Trophoblast cell (in vitro differentiated cells and primary cell): ENCODE data around the gene SGCB.

ENCODE experiments used
- DNase-seq, 2 donors: peaks; one replicate each; pipeline ENCODE4 v3.0.0-alpha.2; 2016
- H2AFZ ChIP-seq: 2 replicates; pipeline ENCODE4 v1.6.1; 2013; ENCODE audit warnings: low read length, moderate library complexity, mild to moderate bottlenecking; ENCODE audit not compliant: insufficient read depth, poor library complexity
- H2AK5ac ChIP-seq: 2 replicates; pipeline ENCODE4 v1.6.1; 2013; ENCODE audit warnings: mild to moderate bottlenecking, low read length
- H2BK120ac ChIP-seq: 2 replicates; pipeline ENCODE4 v1.6.1; 2013; ENCODE audit warnings: low read length, mild to moderate bottlenecking, moderate library complexity; ENCODE audit not compliant: insufficient read depth, poor library complexity
- H2BK12ac ChIP-seq: 2 replicates; pipeline ENCODE4 v1.6.1; 2013; ENCODE audit warnings: mild to moderate bottlenecking, low read length, moderate library complexity
- H2BK5ac ChIP-seq: 2 replicates; pipeline ENCODE4 v1.6.1; 2013; ENCODE audit warnings: low read length, low read depth, moderate library complexity, mild to moderate bottlenecking; ENCODE audit not compliant: poor library complexity
- H3K14ac ChIP-seq: 2 replicates; pipeline ENCODE4 v1.6.1; 2013; ENCODE audit warnings: mild to moderate bottlenecking, low read length
- H3K18ac ChIP-seq: 2 replicates; pipeline ENCODE4 v1.6.1; 2013; ENCODE audit warnings: mild to moderate bottlenecking, low read length
- H3K23ac ChIP-seq: 2 replicates; pipeline ENCODE4 v1.6.1; 2013; ENCODE audit warnings: low read length
- H3K27ac ChIP-seq: 2 replicates; pipeline ENCODE4 v1.5.1; 2013; ENCODE audit warnings: low read depth, mild to moderate bottlenecking, inconsistent platforms, low read length, moderate library complexity
- H3K27me3 ChIP-seq: 2 replicates; pipeline ENCODE4 v1.6.1; 2013; ENCODE audit warnings: inconsistent platforms, mild to moderate bottlenecking, low read length, moderate library complexity; ENCODE audit not compliant: insufficient read depth
- H3K36me3 ChIP-seq, 2 experiments: 1 replicate in 1 of 2; 2 replicates in 1 of 2; pipeline ENCODE4 v1.6.1; 2013; ENCODE audit warnings: low read length in 2 of 2, mild to moderate bottlenecking in 2 of 2, moderate library complexity in 1 of 2; ENCODE audit not compliant: insufficient read depth in 2 of 2, control insufficient read depth in 1 of 2
- H3K4ac ChIP-seq: 2 replicates; pipeline ENCODE4 v1.6.1; 2013; ENCODE audit warnings: low read depth, mild to moderate bottlenecking, low read length, moderate library complexity
- H3K4me1 ChIP-seq, 2 experiments: 1 replicate in 1 of 2; 2 replicates in 1 of 2; pipeline ENCODE4 v1.6.1; 2013; ENCODE audit warnings: low read length in 2 of 2, mild to moderate bottlenecking in 2 of 2, moderate library complexity in 1 of 2; ENCODE audit not compliant: insufficient read depth in 2 of 2, control insufficient read depth in 1 of 2
- H3K4me2 ChIP-seq: 2 replicates; pipeline ENCODE4 v1.6.1; 2013; ENCODE audit warnings: inconsistent platforms, mild to moderate bottlenecking, low read length, moderate library complexity
- H3K4me3 ChIP-seq: 2 replicates; pipeline ENCODE4 v1.5.1; 2013; ENCODE audit warnings: mild to moderate bottlenecking, low read depth, low read length, inconsistent platforms
- H3K79me1 ChIP-seq: one replicate; pipeline ENCODE4 v1.6.1; 2013; ENCODE audit warnings: low read length
- H3K79me2 ChIP-seq: 2 replicates; pipeline ENCODE4 v1.6.1; 2013; ENCODE audit warnings: low read length, mild to moderate bottlenecking; ENCODE audit not compliant: control insufficient read depth, insufficient read depth, poor library complexity
- H3K9ac ChIP-seq: 2 replicates; pipeline ENCODE4 v1.6.1; 2013; ENCODE audit warnings: mild to moderate bottlenecking, low read length
- H3K9me3 ChIP-seq: 2 replicates; pipeline ENCODE4 v1.6.1; 2013; ENCODE audit warnings: low read depth, mild to moderate bottlenecking, control low read depth, inconsistent platforms, low read length; ENCODE audit not compliant: insufficient read depth
- H4K12ac ChIP-seq: 2 replicates; pipeline ENCODE4 v1.6.1; 2013; ENCODE audit warnings: low read depth, mild to moderate bottlenecking, low read length, moderate library complexity
- H4K8ac ChIP-seq: 2 replicates; pipeline ENCODE4 v1.6.1; 2013; ENCODE audit warnings: low read depth, mild to moderate bottlenecking, low read length, moderate library complexity
- H4K91ac ChIP-seq: one replicate; pipeline ENCODE4 v1.6.1; 2013; ENCODE audit warnings: low read depth, mild to moderate bottlenecking, low read length, moderate library complexity
- WGBS: extraction: QIAGEN DNeasy Blood & Tissue Kit; methylation state at CpG from one replicate; pipeline ENCODE4 v1.1.7; 2013; ENCODE audit warnings: missing lambda C conversion rate; ENCODE audit not compliant: insufficient read length, insufficient coverage; ENCODE audit errors: extremely low coverage; 5-methylcytosine and 5-hydroxymethylcytosine counted together

Gene SGCB

DNA sequence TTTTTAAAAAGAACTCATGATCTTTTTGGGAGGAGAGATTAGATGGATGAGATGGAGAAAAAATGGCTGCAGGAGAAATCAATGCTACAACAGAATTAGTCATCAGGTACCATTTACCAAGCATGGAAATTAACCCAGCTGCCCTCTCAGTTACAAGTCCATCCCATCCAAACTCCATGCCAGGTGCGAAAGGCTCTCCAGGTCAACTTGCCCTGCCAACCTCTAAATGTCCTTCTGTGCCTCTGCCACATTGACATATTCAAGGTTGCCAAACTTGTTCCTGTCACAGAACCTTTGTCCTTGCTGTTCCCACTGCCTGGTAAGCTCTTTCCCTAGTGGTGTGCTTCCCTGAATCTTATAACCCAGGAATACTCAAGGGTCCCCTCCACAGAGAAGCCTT is 20.2 kb upstream of the SGCB start:
- DNase-seq, result no peak
- Histone ChIP-seq H4K91ac (no peak overlapping the region), H3K4me1 (peaks cover 0 to 2% of the 10 kb centered on the region in 2 experiments), H2BK120ac (no peak overlapping the region), H3K4ac (no peak overlapping the region), H3K14ac (no peak overlapping the region), H2BK12ac (no peak overlapping the region), H3K4me3 (no peak overlapping the region), H2AK5ac (no peak overlapping the region), H3K27me3 (no peaks in the 10 kb centered on the region), H3K36me3 (no peaks in the 10 kb centered on the region), H4K12ac (no peak overlapping the region), H2AFZ (no peak overlapping the region), H3K4me2 (no peak overlapping the region), H3K18ac (no peak overlapping the region), H3K79me2 (no peaks in the 10 kb centered on the region), H3K27ac (no peak overlapping the region), H3K23ac (no peak overlapping the region), H3K9ac (no peak overlapping the region), H2BK5ac (no peak overlapping the region), H4K8ac (no peak overlapping the region), H3K79me1 (no peaks in the 10 kb centered on the region), H3K9me3 (no peaks in the 10 kb centered on the region)
- no CpG with 5 or more reads among the region's 1 CpG for WGBS

DNA sequence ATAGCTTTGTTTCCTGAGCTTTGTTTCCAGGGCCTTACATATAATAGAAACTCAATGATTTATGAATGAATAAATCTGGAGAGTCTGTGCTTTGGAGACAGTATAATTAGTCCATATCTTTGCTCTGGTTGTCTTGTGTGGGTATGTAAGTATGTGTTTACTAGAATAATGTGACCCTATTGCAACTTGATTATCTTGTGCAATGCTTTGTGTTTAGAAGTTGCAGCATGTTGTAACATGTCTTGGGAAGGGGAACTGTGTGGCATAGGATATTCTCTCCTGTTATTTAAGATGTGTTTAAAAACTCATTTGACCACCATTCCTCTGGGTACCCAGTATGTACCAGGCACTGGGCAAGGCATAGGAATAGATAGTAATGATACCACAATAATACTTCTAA is 19.1 kb upstream of the SGCB start:
- Histone ChIP-seq H4K8ac (no peak overlapping the region), H3K9ac (no peak overlapping the region), H4K12ac (no peak overlapping the region), H2AFZ (no peak overlapping the region), H3K14ac (no peak overlapping the region), H3K27ac (no peak overlapping the region), H3K4me2 (no peak overlapping the region), H3K36me3 (no peaks in the 10 kb centered on the region), H3K4me1 (peaks cover 2 to 3% of the 10 kb centered on the region in 2 experiments), H3K4me3 (no peak overlapping the region), H3K79me1 (peaks cover 2% of the 10 kb centered on the region), H3K9me3 (no peaks in the 10 kb centered on the region), H2BK12ac (no peak overlapping the region), H3K27me3 (no peaks in the 10 kb centered on the region), H2BK120ac (no peak overlapping the region), H2BK5ac (no peak overlapping the region), H3K4ac (no peak overlapping the region), H2AK5ac (no peak overlapping the region), H4K91ac (no peak overlapping the region), H3K18ac (no peak overlapping the region), H3K23ac (no peak overlapping the region), H3K79me2 (peaks cover 2% of the 10 kb centered on the region)
- DNase-seq, result no peak

DNA sequence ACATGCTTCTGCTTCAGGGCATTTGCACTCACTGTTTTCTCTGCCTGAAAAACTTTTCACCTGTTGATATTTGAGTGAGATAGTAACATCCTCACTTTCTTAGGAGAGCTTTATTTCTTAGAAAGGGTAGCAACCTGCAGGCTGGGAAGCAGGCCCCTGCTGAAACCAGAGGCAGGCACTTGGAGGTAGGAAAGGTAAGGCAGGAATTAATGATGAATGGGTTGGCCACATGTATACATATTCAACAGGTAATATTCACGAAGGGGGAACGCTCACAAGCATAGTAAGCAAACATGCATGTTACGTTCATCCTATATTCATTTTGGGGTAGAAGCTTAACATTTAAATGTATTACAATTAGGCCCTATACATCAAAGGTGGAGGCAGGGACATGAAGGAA is 16.2 kb upstream of the SGCB start:
- H3K4me2 ChIP-seq, result no peak overlapping the region
- no peak overlapping the region for H2BK12ac ChIP-seq
- H3K79me2 ChIP-seq, result peaks cover 10% of the 10 kb centered on the region
- no peak overlapping the region for H3K9ac ChIP-seq
- no peaks in the 10 kb centered on the region for H3K27me3 ChIP-seq
- H2AK5ac ChIP-seq, result no peak overlapping the region
- DNase-seq, result no peak
- no peak overlapping the region for H3K23ac ChIP-seq
- H3K27ac ChIP-seq, result no peak overlapping the region
- H3K9me3 ChIP-seq, result no peaks in the 10 kb centered on the region
- H3K36me3 ChIP-seq, result no peaks in the 10 kb centered on the region
- no peak overlapping the region for H4K12ac ChIP-seq
- H4K8ac ChIP-seq, result no peak overlapping the region
- no peak overlapping the region for H2AFZ ChIP-seq
- no peak overlapping the region for H3K18ac ChIP-seq
- H3K4ac ChIP-seq, result no peak overlapping the region
- peaks cover 12% of the 10 kb centered on the region for H3K79me1 ChIP-seq
- no peak overlapping the region for H2BK5ac ChIP-seq
- no peak overlapping the region for H4K91ac ChIP-seq
- WGBS, result no CpG with 5 or more reads among the region's 3 CpGs
- peaks cover 2 to 5% of the 10 kb centered on the region in 2 experiments for H3K4me1 ChIP-seq
- H2BK120ac ChIP-seq, result no peak overlapping the region
- H3K14ac ChIP-seq, result no peak overlapping the region
- no peak overlapping the region for H3K4me3 ChIP-seq

DNA sequence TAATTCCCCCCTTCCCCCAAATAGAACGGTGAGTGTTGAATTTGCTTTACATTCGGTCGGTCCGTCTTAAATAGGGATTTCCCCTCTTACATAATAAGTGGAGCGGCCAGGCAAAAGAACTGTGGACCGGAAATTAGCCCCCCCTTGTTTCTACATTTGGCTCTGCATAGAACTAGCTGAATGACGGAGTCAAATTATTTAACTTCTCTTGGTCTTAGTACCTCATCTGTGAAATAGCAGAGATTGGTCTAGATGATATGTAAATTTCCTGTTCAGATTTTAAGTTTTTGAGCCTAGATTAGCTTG is 14.3 kb upstream of the SGCB start:
- WGBS, result no CpG with 5 or more reads among the region's 7 CpGs
- H3K27me3 ChIP-seq, result no peaks in the 10 kb centered on the region

More for the DNA sequence above, 14.3 kb upstream of the SGCB start:
- Histone ChIP-seq H3K27ac (no peak overlapping the region), H3K4me3 (no peak overlapping the region), H2BK120ac (no peak overlapping the region), H3K79me1 (peaks cover 12% of the 10 kb centered on the region), H2AK5ac (no peak overlapping the region), H3K9ac (no peak overlapping the region), H4K91ac (peak overlapping the region; percentile 72), H3K9me3 (no peaks in the 10 kb centered on the region), H3K79me2 (peaks cover 10% of the 10 kb centered on the region), H4K12ac (no peak overlapping the region), H3K4me1 (peaks cover 0 to 5% of the 10 kb centered on the region in 2 experiments), H3K23ac (no peak overlapping the region), H3K4ac (no peak overlapping the region), H2AFZ (no peak overlapping the region), H3K4me2 (peak overlapping the region; percentile 89), H2BK5ac (no peak overlapping the region), H3K14ac (no peak overlapping the region), H2BK12ac (no peak overlapping the region), H3K36me3 (no peaks in the 10 kb centered on the region), H3K18ac (no peak overlapping the region), H4K8ac (no peak overlapping the region)
- DNase-seq, result no peak
